Calu3 (cell line): ENCODE measurements around the gene SEMA3C. TPM values are rescaled to one million over a fixed set of nuclear protein-coding genes. Genes with fewer than 3 reads are reported as not detected.

ENCODE experiments used
- BruUV-seq: library from RNA; stranded (reverse); fragments of 400-500 nt; replicated peaks from 2 replicates; lab custom pipeline; 2021; lab: Mats Ljungman, UMichigan
- CTCF ChIA-PET: fragments of 300-600 bp; sonication (Branson Sonifier 250); formaldehyde crosslinking; loops from one replicate; lab custom pipeline; 2022; ENCODE audit warnings: antibody characterized with exemption; lab: Charles Lee
- DNase-seq: peaks from one replicate; pipeline ENCODE4 v3.0.0; 2022
- H3K27ac Mint-ChIP-seq: one replicate; pipeline ENCODE4 v1.8.0; 2022; ENCODE audit warnings: mixed read lengths; ENCODE audit not compliant: unreplicated experiment
- H3K27me3 Mint-ChIP-seq: one replicate; pipeline ENCODE4 v1.8.0; 2022; ENCODE audit warnings: mixed read lengths; ENCODE audit not compliant: unreplicated experiment
- H3K36me3 Mint-ChIP-seq: one replicate; pipeline ENCODE4 v1.8.0; 2022; ENCODE audit warnings: mild to moderate bottlenecking, moderate library complexity, mixed read lengths; ENCODE audit not compliant: insufficient read depth, unreplicated experiment
- H3K4me1 Mint-ChIP-seq: one replicate; pipeline ENCODE4 v1.8.0; 2022; ENCODE audit warnings: mild to moderate bottlenecking, low read depth, mixed read lengths; ENCODE audit not compliant: unreplicated experiment
- H3K4me3 Mint-ChIP-seq: one replicate; pipeline ENCODE4 v1.8.0; 2022; ENCODE audit warnings: mild to moderate bottlenecking, low read depth, moderate library complexity, mixed read lengths; ENCODE audit not compliant: unreplicated experiment
- H3K9me3 Mint-ChIP-seq: one replicate; pipeline ENCODE4 v1.8.0; 2022; ENCODE audit warnings: low read depth, mixed read lengths; ENCODE audit not compliant: unreplicated experiment
- intact Hi-C: fragments of 100-400 bp; cut with micrococcal nuclease; formaldehyde crosslinking; loops from one replicate; pipeline ENCODE4 v1.10.0; 2022; ENCODE audit not compliant: unreplicated experiment
- total RNA-seq: library from RNA; stranded (reverse); gene quantifications from 2 replicates; pipeline ENCODE4 v1.2.3, GENCODE V29; 2022
- TF ChIP-seq, protein P1 (sequence below): fragments of 200-600 bp; IDR thresholded peaks from one replicate; pipeline ENCODE4 v1.8.0; 2022; ENCODE audit warnings: antibody characterized with exemption; ENCODE audit not compliant: unreplicated experiment

SEMA3C gene
- total RNA-seq, 1 experiment from 2014 or later: 67.7 TPM

DNA sequence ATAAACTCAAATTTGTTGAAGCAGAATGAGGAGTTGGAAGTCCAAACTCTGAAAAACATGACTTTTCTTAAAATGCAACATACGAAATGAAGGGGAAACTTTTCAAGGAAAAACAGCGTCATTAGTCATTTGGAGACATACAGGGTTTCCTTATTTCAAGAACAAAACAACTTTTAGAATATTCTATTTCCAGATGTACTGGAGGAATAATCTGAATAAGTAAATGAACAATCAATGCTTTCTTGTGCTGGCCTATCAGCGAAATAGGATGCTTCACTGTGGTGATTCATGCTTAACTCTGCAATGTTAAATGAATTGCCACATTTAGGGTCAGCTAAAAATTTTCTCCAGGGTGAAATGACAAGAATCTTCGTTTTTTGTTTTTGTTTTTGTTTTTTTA lies 114.3 kb downstream of the SEMA3C start:
- no peaks in the 10 kb centered on the region for H3K4me1 Mint-ChIP-seq
- BruUV-seq: no TSS peak

DNA sequence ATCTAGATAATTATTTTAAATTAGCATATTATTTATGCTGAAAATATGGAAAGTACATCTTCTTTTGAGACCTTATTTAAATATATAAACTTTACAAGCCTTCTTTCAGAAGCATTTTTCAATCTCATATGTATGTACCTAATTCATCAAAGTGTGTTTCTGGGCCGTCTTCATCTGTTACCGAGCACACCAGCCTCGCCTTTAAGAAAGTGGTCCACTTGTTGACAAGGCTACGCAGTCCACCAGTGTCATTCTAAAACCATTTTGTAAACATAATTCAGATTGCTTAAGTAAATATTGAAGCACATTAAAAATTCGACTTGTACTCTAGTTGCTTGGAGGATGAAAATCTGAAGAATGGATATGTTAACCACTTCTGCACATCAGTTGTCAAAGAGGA lies 116.3 kb downstream of the SEMA3C start:
- CTCF ChIA-PET: no interaction called here
- Mint-ChIP-seq H3K4me3 (no peak overlapping the region), H3K9me3 (no peaks in the 10 kb centered on the region), H3K4me1 (no peaks in the 10 kb centered on the region), H3K27me3 (no peaks in the 10 kb centered on the region), H3K27ac (no peak overlapping the region), H3K36me3 (no peaks in the 10 kb centered on the region)
- BruUV-seq: no TSS peak
- TF ChIP-seq, protein P1, sequence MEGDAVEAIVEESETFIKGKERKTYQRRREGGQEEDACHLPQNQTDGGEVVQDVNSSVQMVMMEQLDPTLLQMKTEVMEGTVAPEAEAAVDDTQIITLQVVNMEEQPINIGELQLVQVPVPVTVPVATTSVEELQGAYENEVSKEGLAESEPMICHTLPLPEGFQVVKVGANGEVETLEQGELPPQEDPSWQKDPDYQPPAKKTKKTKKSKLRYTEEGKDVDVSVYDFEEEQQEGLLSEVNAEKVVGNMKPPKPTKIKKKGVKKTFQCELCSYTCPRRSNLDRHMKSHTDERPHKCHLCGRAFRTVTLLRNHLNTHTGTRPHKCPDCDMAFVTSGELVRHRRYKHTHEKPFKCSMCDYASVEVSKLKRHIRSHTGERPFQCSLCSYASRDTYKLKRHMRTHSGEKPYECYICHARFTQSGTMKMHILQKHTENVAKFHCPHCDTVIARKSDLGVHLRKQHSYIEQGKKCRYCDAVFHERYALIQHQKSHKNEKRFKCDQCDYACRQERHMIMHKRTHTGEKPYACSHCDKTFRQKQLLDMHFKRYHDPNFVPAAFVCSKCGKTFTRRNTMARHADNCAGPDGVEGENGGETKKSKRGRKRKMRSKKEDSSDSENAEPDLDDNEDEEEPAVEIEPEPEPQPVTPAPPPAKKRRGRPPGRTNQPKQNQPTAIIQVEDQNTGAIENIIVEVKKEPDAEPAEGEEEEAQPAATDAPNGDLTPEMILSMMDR: no peak
- intact Hi-C loops: no loop called here
- no peak for DNase-seq

More for the DNA sequence above, 114.3 kb downstream of the SEMA3C start:
- TF ChIP-seq, protein P1: no peak
- H3K9me3 Mint-ChIP-seq: no peaks in the 10 kb centered on the region
- CTCF ChIA-PET: no interaction called here
- H3K36me3 Mint-ChIP-seq: no peaks in the 10 kb centered on the region
- no peak overlapping the region for H3K4me3 Mint-ChIP-seq
- no peak for DNase-seq
- intact Hi-C loops: no loop called here
- no peaks in the 10 kb centered on the region for H3K27me3 Mint-ChIP-seq
- no peak overlapping the region for H3K27ac Mint-ChIP-seq

DNA sequence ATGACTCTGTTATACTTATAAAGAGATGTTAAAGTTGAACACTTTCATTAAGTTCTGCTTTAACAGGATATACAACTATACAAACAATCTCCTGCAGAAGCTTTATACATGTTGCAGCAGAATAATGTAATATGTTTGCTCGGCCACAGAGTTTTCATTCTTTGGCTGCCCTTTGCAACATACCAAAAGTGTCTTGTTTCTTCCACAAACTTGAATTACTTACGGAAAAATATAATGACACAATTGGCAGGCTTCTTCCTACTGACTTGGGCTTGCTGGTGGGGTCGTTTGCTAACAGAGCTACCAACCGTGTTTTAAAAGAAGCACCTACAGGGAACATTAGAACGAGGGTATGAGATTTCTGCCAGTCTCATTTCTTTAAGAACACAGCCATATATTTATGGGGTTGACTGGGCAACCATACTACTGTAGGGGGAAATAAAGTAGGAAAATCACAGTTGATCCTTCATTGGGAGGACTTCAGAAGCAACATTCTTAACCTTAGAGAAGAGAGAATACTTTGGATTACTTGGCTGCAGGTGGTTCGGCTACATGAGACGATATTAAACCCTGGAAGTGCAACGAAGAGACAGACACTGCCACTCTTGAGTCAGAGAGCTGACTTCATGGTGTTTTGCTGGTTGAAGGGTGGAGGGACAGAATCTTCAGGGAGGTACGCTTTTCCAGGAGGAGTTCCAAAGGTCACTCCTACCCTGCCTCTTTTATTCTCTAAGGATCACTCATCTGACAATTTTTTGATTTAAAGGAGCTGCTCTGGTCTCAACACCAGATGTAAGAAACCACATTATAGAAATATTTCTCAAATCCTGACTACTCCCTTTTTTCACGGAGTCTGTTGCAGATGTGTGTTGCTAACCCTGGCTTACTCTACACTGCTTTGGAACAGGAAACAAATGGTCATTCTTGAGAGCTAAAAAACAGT lies 123.9 kb downstream of the SEMA3C start:
- BruUV-seq: no TSS peak
- H3K27me3 Mint-ChIP-seq: no peaks in the 10 kb centered on the region
- H3K4me1 Mint-ChIP-seq: no peaks in the 10 kb centered on the region
- no peak overlapping the region for H3K27ac Mint-ChIP-seq
- DNase-seq: no peak
- H3K4me3 Mint-ChIP-seq: no peak overlapping the region
- intact Hi-C loops: no loop called here
- CTCF ChIA-PET: no interaction called here
- H3K36me3 Mint-ChIP-seq: peaks cover 6% of the 10 kb centered on the region
- TF ChIP-seq, protein P1: no peak
- H3K9me3 Mint-ChIP-seq: no peaks in the 10 kb centered on the region

DNA sequence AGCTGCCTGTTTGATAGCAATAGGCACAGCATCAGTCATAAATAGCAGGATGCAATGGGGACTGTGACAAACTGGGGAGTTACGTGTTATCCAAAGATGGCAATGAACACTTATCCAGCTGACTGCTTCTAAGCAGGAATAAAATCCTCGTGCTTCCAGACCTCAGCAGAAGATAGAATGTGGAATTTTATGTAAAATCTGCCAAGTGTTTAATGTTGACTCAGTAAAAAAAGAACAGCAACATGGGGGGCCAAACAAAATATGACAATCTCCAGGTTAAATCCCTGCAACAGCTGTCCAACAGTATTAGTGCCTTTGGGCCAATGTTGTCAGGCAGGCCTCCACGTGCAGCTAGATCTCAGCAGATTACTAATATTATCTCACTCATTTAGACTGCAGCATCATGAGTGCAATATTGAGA lies 127.3 kb downstream of the SEMA3C start:
- peaks cover 11% of the 10 kb centered on the region for H3K36me3 Mint-ChIP-seq
- intact Hi-C loops: no loop called here
- DNase-seq: no peak
- BruUV-seq: no TSS peak
- no peak overlapping the region for H3K27ac Mint-ChIP-seq
- CTCF ChIA-PET: no interaction called here
- TF ChIP-seq, protein P1: no peak
- H3K9me3 Mint-ChIP-seq: no peaks in the 10 kb centered on the region
- H3K4me3 Mint-ChIP-seq: no peak overlapping the region
- no peaks in the 10 kb centered on the region for H3K4me1 Mint-ChIP-seq
- H3K27me3 Mint-ChIP-seq: no peaks in the 10 kb centered on the region
